Hair follicular keratinocyte (primary cell): Measurements from ENCODE around the gene AP1S3. TPM values are rescaled to one million over a fixed set of nuclear protein-coding genes. Genes with fewer than 3 reads are reported as not detected.

Experiments
- total RNA-seq: library from RNA; depleted of rRNA; stranded (reverse); fragments of >200 nt; gene quantifications from 2 replicates; pipeline ENCODE4 v1.2.3, GENCODE V29; 2015

Gene AP1S3
- total RNA-seq: 16.3 and 19.0 TPM in 2 replicates

DNA sequence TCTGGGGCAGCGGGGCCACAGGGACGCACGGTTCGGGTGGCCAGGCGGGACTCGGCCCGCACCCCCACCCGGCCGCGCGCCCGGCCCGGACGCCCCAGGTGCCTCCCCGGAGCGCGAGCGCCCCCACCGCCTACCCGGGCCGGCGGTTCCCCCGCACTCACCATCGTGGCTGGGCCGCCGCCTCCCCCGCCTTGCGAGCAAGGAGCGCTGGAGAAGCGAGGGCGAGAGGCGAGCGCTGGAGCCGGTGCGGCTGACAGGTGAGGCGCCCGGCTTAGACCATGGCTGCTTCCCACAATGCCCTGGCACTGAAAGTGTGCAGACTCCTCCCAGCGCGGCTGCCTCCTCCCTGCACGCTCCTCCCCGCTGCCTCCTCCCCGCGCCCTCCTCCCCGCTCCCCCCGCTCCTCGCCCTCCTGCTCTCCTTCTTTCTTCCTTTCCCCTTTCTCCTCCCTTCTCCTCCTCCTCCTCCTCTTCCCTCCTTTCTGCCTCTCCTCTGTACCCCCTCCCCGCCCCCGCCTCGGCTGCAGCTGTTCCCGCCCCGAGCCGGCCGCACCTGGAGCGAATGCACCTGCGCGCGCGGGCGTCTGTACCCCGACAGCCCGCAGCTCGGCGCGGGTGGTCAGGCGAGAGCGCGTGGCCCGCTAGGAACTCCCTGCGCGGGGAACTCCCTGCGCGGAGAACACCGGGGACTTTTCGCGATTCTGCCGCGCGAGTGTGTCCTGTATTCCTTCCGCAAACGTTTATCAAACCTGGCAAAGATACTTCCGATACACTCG lies at the start of gene AP1S3:
AP1S3 (minus strand) TSS at position 296 of the 775 bp plus-strand sequence; CDS start at position 164, 132 bp downstream.

Other genes with a start within 250 kb of the AP1S3 start
- gene SCG2, start 235.2 kb downstream of the AP1S3 start, total RNA-seq: not detected in 2 replicates
- gene WDFY1, start 107.8 kb upstream of the AP1S3 start, total RNA-seq: 26.6 and 41.1 TPM in 2 replicates
- 32.3 and 38.3 TPM in 2 replicates for gene MRPL44, start 119.9 kb upstream of the AP1S3 start, total RNA-seq
- 152 and 272 TPM in 2 replicates for gene SERPINE2, start 201.7 kb upstream of the AP1S3 start, total RNA-seq